HG02973 (cell line): ENCODE results near the gene CYP3A7.
"Not testable (repeated sequence)": the region's sequence is repeated elsewhere in the genome, so short reads cannot be mapped to it uniquely, and the experiment has no call there.

ENCODE experiments used
- ATAC-seq: cut with Tn5 transposase; IDR thresholded peaks from one replicate; pipeline ENCODE4 v1.9.1; 2021; ENCODE audit warnings: moderate library complexity; ENCODE audit not compliant: unreplicated experiment

Gene CYP3A7

GRCh38 chr7:99742737-99743394 is 7.9 kb upstream of the CYP3A7 start:
- no peak for ATAC-seq

GRCh38 chr7:99741441-99741795 is 6.4 kb upstream of the CYP3A7 start:
- ATAC-seq, result no peak

- no peak for ATAC-seq
Observed at GRCh38 chr7:99740573-99741440, 5.8 kb upstream of the CYP3A7 start.

- ATAC-seq, result no peak
Observed at GRCh38 chr7:99739699-99740572, 4.9 kb upstream of the CYP3A7 start.

GRCh38 chr7:99737726-99738125 is 2.7 kb upstream of the CYP3A7 start:
- no peak for ATAC-seq

- ATAC-seq, result not testable (repeated sequence)
Observed at GRCh38 chr7:99736667-99737066, 1.7 kb upstream of the CYP3A7 start.

GRCh38 chr7:99733448-99733847 is 1.5 kb downstream of the CYP3A7 start:
- no peak for ATAC-seq

- ATAC-seq, result no peak
Observed at GRCh38 chr7:99733003-99733402, 2.0 kb downstream of the CYP3A7 start.

GRCh38 chr7:99731638-99732374 is 3.2 kb downstream of the CYP3A7 start:
- no peak for ATAC-seq

- no peak for ATAC-seq
Observed at GRCh38 chr7:99730992-99731391, 4.0 kb downstream of the CYP3A7 start.

- no peak for ATAC-seq
Observed at GRCh38 chr7:99730238-99730810, 4.7 kb downstream of the CYP3A7 start.

- no peak for ATAC-seq
Observed at GRCh38 chr7:99729486-99730237, 5.3 kb downstream of the CYP3A7 start.

GRCh38 chr7:99728615-99729014 is 6.4 kb downstream of the CYP3A7 start:
- no peak for ATAC-seq

GRCh38 chr7:99723201-99723600 is 11.8 kb downstream of the CYP3A7 start:
- ATAC-seq, result not testable (repeated sequence)

- no peak for ATAC-seq
Observed at GRCh38 chr7:99720800-99721595, 14.0 kb downstream of the CYP3A7 start.

GRCh38 chr7:99719996-99720769 is 14.8 kb downstream of the CYP3A7 start:
- no peak for ATAC-seq

GRCh38 chr7:99713995-99714570 is 20.9 kb downstream of the CYP3A7 start:
- no peak for ATAC-seq
